Mesendoderm (in vitro differentiated cells): ENCODE measurements around the gene LEFTY1.

Source experiments
- DNase-seq: peaks from one replicate; pipeline ENCODE4 v3.0.0; 2013
- H2AK5ac ChIP-seq: 2 replicates; pipeline ENCODE4 v1.6.1; 2013; ENCODE audit warnings: low read length, inconsistent platforms
- H2BK120ac ChIP-seq: 2 replicates; pipeline ENCODE4 v1.6.1; 2013; ENCODE audit warnings: low read depth, mild to moderate bottlenecking, low read length, moderate library complexity, mixed read lengths
- H2BK15ac ChIP-seq: replicated peaks from 2 replicates; pipeline ENCODE4 v1.6.1; 2013; ENCODE audit warnings: low read depth, mild to moderate bottlenecking, moderate library complexity
- H2BK5ac ChIP-seq: 2 replicates; pipeline ENCODE4 v1.6.1; 2013; ENCODE audit warnings: low read length, inconsistent platforms
- H3K18ac ChIP-seq: 2 replicates; pipeline ENCODE4 v1.6.1; 2013; ENCODE audit warnings: mild to moderate bottlenecking, low read length, mixed read lengths
- H3K23ac ChIP-seq: one replicate; pipeline ENCODE4 v1.6.1; 2013; ENCODE audit warnings: low read length
- H3K27ac ChIP-seq: 2 replicates; pipeline ENCODE4 v1.5.1; 2013; ENCODE audit warnings: low read depth, mild to moderate bottlenecking, inconsistent platforms, low read length, moderate library complexity
- H3K27me3 ChIP-seq: 2 replicates; pipeline ENCODE4 v1.6.1; 2013; ENCODE audit warnings: low read length, control low read depth, mild to moderate bottlenecking, inconsistent platforms; ENCODE audit not compliant: insufficient read depth, poor library complexity
- H3K36me3 ChIP-seq: 2 replicates; pipeline ENCODE4 v1.6.1; 2013; ENCODE audit warnings: low read length, inconsistent platforms; ENCODE audit not compliant: control insufficient read depth, insufficient read depth
- H3K4ac ChIP-seq: one replicate; pipeline ENCODE4 v1.6.1; 2013; ENCODE audit warnings: low read depth, mild to moderate bottlenecking, low read length, moderate library complexity
- H3K4me1 ChIP-seq: 2 replicates; pipeline ENCODE4 v1.6.1; 2013; ENCODE audit warnings: low read depth, low read length, inconsistent platforms; ENCODE audit not compliant: control insufficient read depth
- H3K4me2 ChIP-seq: 2 replicates; pipeline ENCODE4 v1.6.1; 2013; ENCODE audit warnings: low read length
- H3K4me3 ChIP-seq: 2 replicates; pipeline ENCODE4 v1.5.1; 2013; ENCODE audit warnings: mild to moderate bottlenecking, low read length
- H3K56ac ChIP-seq: one replicate; pipeline ENCODE4 v1.6.1; 2013; ENCODE audit warnings: low read length
- H3K79me1 ChIP-seq: 2 replicates; pipeline ENCODE4 v1.6.1; 2013; ENCODE audit warnings: low read length, inconsistent platforms
- H3K79me2 ChIP-seq: 2 replicates; pipeline ENCODE4 v1.6.1; 2013; ENCODE audit warnings: mild to moderate bottlenecking, low read length; ENCODE audit not compliant: control insufficient read depth, insufficient read depth
- H3K9ac ChIP-seq: 2 replicates; pipeline ENCODE4 v1.6.1; 2013; ENCODE audit warnings: low read length, inconsistent platforms
- H4K5ac ChIP-seq: one replicate; pipeline ENCODE4 v1.6.1; 2013; ENCODE audit warnings: low read length
- H4K8ac ChIP-seq: one replicate; pipeline ENCODE4 v1.6.1; 2013; ENCODE audit warnings: low read depth, mild to moderate bottlenecking, control low read depth, low read length, moderate library complexity
- WGBS: extraction: QIAGEN DNeasy Blood & Tissue Kit; methylation state at CpG from one replicate; pipeline ENCODE4 v1.1.7; 2013; ENCODE audit warnings: low lambda C conversion rate, missing lambda C conversion rate; ENCODE audit not compliant: insufficient coverage; ENCODE audit errors: extremely low coverage; 5-methylcytosine and 5-hydroxymethylcytosine counted together

LEFTY1 gene

DNA sequence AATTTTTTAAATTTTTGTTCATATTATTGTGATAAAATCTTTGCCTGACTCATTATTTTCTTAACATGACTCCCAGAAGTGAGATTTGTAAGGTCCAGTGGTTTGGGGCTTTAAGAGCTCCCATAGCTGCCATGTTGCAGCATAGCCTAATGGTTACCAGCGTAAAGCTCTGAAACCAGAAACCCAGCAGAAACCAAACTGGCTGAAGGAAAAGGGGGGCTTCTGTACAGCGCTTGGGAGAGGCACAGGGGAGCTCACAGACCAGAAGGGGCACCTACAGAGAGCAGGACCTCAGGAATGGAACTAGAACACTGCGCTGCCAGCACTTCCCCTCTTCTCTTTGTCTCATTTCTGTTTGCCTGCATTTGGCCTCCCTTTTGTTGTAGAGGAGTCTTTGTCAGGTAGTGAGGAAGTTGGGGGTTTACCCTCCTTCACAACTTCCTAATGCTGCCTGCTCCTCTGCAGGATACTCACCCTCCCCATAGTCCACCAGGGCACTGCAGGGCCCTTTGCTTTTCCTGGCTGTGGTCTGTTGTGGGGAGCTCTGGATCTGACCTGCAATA, 37.7 kb upstream of the LEFTY1 start:
- no peak overlapping the region for H4K5ac ChIP-seq
- H3K18ac ChIP-seq, result no peak overlapping the region
- peaks cover 3% of the 10 kb centered on the region for H3K4me1 ChIP-seq
- H3K9ac ChIP-seq, result no peak overlapping the region
- no peak for DNase-seq
- H3K79me1 ChIP-seq, result peaks cover 13% of the 10 kb centered on the region
- no peak overlapping the region for H3K4me3 ChIP-seq
- H3K79me2 ChIP-seq, result peaks cover 17% of the 10 kb centered on the region
- no peak overlapping the region for H3K23ac ChIP-seq
- H3K4me2 ChIP-seq, result no peak overlapping the region
- H3K27me3 ChIP-seq, result no peaks in the 10 kb centered on the region
- H2AK5ac ChIP-seq, result no peak overlapping the region
- H2BK5ac ChIP-seq, result no peak overlapping the region
- H3K56ac ChIP-seq, result no peak overlapping the region
- H3K4ac ChIP-seq, result no peak overlapping the region
- H4K8ac ChIP-seq, result no peak overlapping the region
- H3K27ac ChIP-seq, result no peak overlapping the region
- H2BK120ac ChIP-seq, result no peak overlapping the region
- WGBS, result no CpG with 5 or more reads among the region's 3 CpGs
- no peak overlapping the region for H2BK15ac ChIP-seq
- peaks cover 6% of the 10 kb centered on the region for H3K36me3 ChIP-seq

GRCh38 chr1:225923692-225924555, 35.0 kb upstream of the LEFTY1 start, which contains the start of gene PYCR2:
PYCR2 (minus strand) TSS chr1:225924250; CDS start chr1:225924110, 140 bp downstream.
- Histone ChIP-seq H2AK5ac (peak within 1 kb of the TSS; percentile 97), H4K5ac (no peak within 1 kb of the TSS), H2BK15ac (no peak within 1 kb of the TSS), H3K4me1 (peaks cover 3% of the 10 kb centered on the region), H3K36me3 (peaks cover 15% of the 10 kb centered on the region), H3K4me3 (peak within 1 kb of the TSS; percentile 99), H3K18ac (peak within 1 kb of the TSS; percentile 83), H3K23ac (peak within 1 kb of the TSS; percentile 97), H3K27me3 (no peaks in the 10 kb centered on the region), H3K9ac (peak within 1 kb of the TSS; percentile 100), H3K56ac (peak within 1 kb of the TSS; percentile 100), H3K27ac (peak within 1 kb of the TSS; percentile 97), H3K79me2 (peaks cover 17% of the 10 kb centered on the region), H3K79me1 (peaks cover 21% of the 10 kb centered on the region), H2BK120ac (peak within 1 kb of the TSS; percentile 1), H4K8ac (peak within 1 kb of the TSS; percentile 78), H2BK5ac (peak within 1 kb of the TSS; percentile 98), H3K4me2 (peak within 1 kb of the TSS; percentile 94), H3K4ac (peak within 1 kb of the TSS; percentile 70)
- peak; percentile 98 for DNase-seq
- no CpG with 5 or more reads among the region's 80 CpGs for WGBS

- H3K9ac ChIP-seq, result peak overlapping the region; percentile 100
- no peak overlapping the region for H2BK5ac ChIP-seq
- H3K79me1 ChIP-seq, result peaks cover 21% of the 10 kb centered on the region
- peaks cover 15% of the 10 kb centered on the region for H3K36me3 ChIP-seq
- H3K4me2 ChIP-seq, result peak overlapping the region; percentile 94
- no peak overlapping the region for H2AK5ac ChIP-seq
- H3K4me3 ChIP-seq, result peak overlapping the region; percentile 99
- H3K27me3 ChIP-seq, result no peaks in the 10 kb centered on the region
- no peak overlapping the region for H4K8ac ChIP-seq
- no peak overlapping the region for H4K5ac ChIP-seq
- no peak overlapping the region for H2BK15ac ChIP-seq
- no peak overlapping the region for H2BK120ac ChIP-seq
- DNase-seq, result no peak
- peak overlapping the region; percentile 100 for H3K56ac ChIP-seq
- H3K4ac ChIP-seq, result peak overlapping the region; percentile 43
- WGBS, result no CpG with 5 or more reads among the region's 8 CpGs
- H3K4me1 ChIP-seq, result peaks cover 3% of the 10 kb centered on the region
- peak overlapping the region; percentile 97 for H3K27ac ChIP-seq
- peak overlapping the region; percentile 83 for H3K18ac ChIP-seq
- peak overlapping the region; percentile 73 for H3K23ac ChIP-seq
- peaks cover 17% of the 10 kb centered on the region for H3K79me2 ChIP-seq
These were observed 34.4 kb upstream of the LEFTY1 start for GRCh38 chr1:225923381-225923691.

DNA sequence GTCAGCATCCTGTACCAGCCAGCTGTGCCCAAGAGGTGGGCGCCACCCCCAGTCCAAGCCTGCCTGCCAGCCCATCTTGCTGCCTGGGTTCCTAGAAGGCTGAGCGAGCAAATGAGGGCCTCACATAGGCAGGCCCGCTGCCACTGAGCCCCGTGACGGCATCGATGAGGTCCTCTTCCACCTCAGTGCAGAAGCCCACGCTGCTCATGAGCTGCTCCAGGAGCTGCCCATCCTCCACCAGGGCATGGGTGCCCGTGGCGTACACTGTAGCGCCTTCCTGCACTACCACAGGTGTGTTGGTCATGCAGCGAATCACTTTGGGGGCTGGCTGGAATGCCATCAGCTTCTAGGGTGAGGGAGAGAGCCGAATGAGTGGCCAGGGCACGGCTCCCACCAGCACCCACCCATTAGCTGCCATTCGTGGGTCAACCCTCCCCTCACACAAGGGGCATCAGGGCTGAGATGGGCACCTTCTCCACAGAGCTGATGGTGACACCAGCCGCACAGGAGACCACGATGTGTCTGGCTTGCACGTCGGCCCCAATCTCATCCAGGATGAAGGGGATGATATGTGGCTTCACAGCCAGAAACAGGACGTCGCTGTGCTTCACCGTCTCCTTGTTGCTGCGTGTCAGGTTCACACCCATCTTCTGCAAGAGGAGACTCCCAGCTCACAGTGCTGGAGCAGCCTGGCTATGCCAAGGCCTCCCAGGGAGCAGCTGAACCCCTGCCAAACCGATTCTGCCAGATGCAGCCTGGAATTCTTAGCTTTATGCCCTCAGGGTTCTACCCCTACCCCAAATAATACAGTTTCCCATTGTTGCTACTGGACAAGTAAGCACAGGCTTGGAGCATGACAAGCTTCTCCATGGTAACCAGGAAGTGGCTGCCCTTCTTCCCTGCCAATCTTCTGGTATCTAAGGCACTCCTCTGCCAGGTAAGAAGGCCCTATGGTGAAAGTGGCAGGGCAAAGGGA, 33.1 kb upstream of the LEFTY1 start:
- Histone ChIP-seq H4K8ac (no peak overlapping the region), H3K18ac (no peak overlapping the region), H2BK5ac (no peak overlapping the region), H4K5ac (no peak overlapping the region), H2BK15ac (no peak overlapping the region), H3K9ac (no peak overlapping the region), H3K27me3 (no peaks in the 10 kb centered on the region), H2AK5ac (no peak overlapping the region), H3K36me3 (peaks cover 15% of the 10 kb centered on the region), H3K27ac (no peak overlapping the region), H3K79me2 (peaks cover 17% of the 10 kb centered on the region), H3K79me1 (peaks cover 21% of the 10 kb centered on the region), H2BK120ac (no peak overlapping the region), H3K4me1 (peaks cover 3% of the 10 kb centered on the region), H3K4ac (no peak overlapping the region), H3K23ac (no peak overlapping the region), H3K4me2 (no peak overlapping the region), H3K4me3 (no peak overlapping the region), H3K56ac (peak overlapping the region; percentile 100)
- DNase-seq, result no peak
- no CpG with 5 or more reads among the region's 23 CpGs for WGBS

- no peak overlapping the region for H3K18ac ChIP-seq
- H2BK120ac ChIP-seq, result no peak overlapping the region
- peaks cover 21% of the 10 kb centered on the region for H3K79me1 ChIP-seq
- H4K5ac ChIP-seq, result no peak overlapping the region
- H3K4me2 ChIP-seq, result no peak overlapping the region
- no peak overlapping the region for H3K56ac ChIP-seq
- H3K36me3 ChIP-seq, result peaks cover 15% of the 10 kb centered on the region
- H3K23ac ChIP-seq, result no peak overlapping the region
- no peak overlapping the region for H3K27ac ChIP-seq
- H4K8ac ChIP-seq, result no peak overlapping the region
- H3K9ac ChIP-seq, result no peak overlapping the region
- no peaks in the 10 kb centered on the region for H3K27me3 ChIP-seq
- WGBS, result no CpG with 5 or more reads among the region's 5 CpGs
- H3K79me2 ChIP-seq, result peaks cover 17% of the 10 kb centered on the region
- no peak overlapping the region for H2BK15ac ChIP-seq
- no peak overlapping the region for H2AK5ac ChIP-seq
- no peak overlapping the region for H3K4me3 ChIP-seq
- no peak overlapping the region for H2BK5ac ChIP-seq
- DNase-seq, result no peak
- H3K4me1 ChIP-seq, result peaks cover 3% of the 10 kb centered on the region
- H3K4ac ChIP-seq, result no peak overlapping the region
These were observed 31.0 kb upstream of the LEFTY1 start for GRCh38 chr1:225919906-225920305.
